GM18511 (cell line): ENCODE measurements around the gene KCNH5.

ENCODE experiments used
- ATAC-seq: cut with Tn5 transposase; IDR thresholded peaks from one replicate; pipeline ENCODE4 v1.9.1; 2021; ENCODE audit warnings: mild to moderate bottlenecking, moderate library complexity; ENCODE audit not compliant: unreplicated experiment

The KCNH5 gene

DNA sequence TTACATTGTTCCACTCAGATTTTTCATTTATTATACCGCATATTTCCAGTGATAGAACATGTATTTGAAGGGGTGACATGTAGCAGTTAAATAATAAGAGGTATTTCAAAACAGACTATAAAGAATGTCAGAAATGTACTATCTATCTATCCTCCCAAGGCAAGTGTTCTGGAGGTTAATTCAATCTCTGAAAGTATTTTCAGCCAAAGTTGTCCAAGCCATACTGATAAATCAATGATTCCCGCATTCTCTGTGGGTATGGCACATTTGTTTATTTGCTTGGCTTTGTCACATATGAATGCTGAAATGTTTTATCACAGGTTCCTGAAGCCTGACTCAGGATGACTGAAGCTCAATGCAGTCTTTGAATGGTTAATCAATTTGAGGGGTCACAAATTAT, 35.8 kb downstream of the KCNH5 start:
- no peak for ATAC-seq

DNA sequence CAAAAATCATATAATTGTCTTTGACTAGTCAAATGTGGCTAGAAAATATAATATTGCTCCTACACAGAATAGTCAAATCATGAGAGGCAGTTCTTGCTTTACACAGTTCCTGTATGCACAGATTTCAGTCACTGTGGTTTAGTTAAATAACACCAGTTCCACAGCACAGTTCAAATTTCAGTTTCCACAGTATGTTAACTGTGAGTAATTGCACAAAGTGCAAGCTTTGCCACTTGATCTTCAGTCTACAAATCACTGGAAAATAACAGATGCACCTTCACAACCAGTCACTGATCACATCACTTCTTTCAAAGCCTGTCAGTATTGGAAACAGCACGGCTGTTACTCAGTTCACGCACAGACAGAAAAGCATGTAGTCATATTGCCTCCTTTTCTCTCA, 38.7 kb downstream of the KCNH5 start:
- ATAC-seq = no peak

DNA sequence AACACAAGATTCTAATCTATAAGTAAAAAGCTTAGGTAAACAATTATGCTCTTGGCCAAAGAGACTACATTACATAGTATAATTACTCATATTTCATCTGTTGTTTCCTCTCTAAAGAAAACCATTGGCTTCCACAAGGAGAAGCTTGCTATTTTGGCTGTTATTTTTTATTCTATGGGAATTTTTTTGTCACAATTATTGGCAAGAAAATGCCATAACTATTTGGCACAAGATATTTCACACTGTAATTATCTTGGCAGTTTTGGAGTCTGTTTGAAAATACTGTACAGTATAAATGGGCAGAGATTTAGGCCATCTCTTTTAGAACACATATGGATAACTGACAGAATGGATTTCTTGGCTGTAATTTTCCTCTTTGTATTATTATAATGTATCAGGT, 51.2 kb downstream of the KCNH5 start:
- no peak for ATAC-seq

DNA sequence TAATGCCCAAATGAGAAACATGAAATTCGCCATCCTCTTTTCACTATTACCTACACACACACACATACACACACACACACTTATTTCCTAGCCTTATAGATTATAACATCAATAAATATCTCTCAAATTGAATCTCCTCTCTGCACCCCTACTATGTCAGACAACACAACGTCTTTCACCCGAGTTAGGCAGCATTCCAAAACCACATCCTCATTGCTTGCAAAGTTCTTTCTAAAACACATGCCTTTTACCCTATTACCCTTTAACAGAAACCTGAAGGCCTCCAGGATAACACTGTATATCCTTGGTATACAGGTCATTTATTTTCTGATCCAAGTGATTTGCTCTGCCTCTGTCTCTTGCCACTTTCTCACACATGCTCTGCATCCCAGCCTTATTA, 56.3 kb downstream of the KCNH5 start:
- no peak for ATAC-seq

DNA sequence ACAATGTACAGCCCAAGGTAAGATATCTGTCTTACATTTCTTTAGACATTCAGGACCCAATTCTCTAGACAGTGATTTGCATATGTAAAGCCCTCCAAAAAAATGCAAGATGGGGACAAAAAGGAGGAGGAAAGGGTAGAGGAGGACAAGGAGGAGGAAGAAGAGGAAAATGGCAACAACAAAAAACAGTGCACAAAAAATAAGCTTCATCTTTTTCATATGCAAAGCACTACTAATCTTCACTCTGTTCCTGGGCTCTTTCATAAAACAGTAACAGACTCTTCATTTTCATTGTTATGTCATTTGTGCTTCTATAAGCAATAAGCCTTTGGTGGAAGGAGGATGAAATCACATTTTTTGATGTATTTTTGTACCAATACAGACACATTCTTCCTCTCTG, 61.4 kb downstream of the KCNH5 start:
- ATAC-seq = no peak

DNA sequence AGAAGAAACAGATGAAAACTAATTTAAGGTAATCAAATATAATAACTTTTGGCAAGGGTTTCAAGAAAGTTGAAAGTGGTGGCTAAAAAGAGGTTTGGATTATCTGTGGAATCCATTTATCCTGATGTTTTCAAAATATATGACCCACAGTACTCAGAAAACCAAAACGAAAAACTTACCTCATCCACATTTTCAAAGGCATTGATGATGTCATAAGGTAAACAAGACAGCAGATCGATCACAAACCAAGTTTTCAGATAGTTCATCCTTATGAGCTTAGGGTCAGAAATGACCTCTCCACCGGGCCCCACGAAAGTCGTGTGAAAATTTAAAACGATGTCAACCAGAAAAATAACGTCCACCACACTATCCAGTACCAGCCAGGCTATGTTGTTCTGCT, 64.6 kb downstream of the KCNH5 start:
- ATAC-seq = no peak

DNA sequence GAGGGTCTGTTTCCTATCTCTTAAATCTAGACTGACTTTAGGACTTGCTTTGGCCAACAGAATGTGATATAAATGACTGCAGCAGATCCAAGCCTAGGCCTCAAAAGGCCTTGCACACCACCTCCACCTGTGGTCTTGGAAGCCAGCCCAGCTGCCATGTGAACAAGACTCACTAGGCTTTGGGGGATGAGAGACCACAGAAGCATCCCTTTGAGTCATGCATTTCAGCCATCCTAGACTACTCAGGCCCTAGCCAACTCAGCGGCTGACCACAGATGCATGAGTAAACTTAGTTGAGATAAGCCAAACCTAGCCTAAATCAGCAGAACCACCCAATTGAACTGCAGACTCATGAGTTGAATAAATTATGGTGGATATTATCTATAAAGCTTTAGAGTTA, 87.7 kb downstream of the KCNH5 start:
- no peak for ATAC-seq

DNA sequence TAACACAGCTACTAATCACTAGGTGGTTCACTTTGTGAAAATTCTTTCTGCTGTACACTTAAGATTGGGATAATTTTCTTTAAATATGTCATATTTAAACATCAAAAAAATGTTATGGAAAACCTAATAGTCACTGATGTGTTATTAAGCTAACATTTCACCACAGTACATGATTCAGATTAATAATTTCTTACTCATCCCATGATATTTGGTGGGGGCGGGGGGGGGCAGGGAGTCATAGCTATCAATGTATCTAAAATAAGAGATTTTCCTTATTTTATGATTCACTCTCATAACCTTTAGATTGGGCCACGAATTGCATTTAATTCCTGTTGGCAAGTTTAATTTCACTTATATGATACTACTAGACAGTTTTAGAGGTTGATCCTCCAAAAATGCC, 88.8 kb downstream of the KCNH5 start:
- ATAC-seq = no peak

DNA sequence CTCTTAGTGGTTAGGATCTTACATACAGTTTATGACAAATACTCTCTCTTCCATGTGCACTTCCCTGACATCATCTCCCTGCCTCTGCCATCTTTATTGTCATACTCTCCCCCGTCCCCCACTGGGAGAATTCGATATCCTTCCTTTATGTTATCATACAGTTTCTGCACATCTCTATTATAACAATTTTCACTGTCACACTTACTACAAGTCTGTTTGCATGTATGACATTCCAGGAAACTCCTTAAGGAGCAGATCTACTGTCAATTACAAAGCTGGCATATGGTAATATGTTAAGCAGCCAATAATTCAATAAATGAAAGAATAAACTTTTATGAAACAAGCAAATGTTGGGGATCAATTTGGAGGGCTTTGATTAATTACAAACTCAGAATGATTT, 91.1 kb downstream of the KCNH5 start:
- ATAC-seq = no peak

DNA sequence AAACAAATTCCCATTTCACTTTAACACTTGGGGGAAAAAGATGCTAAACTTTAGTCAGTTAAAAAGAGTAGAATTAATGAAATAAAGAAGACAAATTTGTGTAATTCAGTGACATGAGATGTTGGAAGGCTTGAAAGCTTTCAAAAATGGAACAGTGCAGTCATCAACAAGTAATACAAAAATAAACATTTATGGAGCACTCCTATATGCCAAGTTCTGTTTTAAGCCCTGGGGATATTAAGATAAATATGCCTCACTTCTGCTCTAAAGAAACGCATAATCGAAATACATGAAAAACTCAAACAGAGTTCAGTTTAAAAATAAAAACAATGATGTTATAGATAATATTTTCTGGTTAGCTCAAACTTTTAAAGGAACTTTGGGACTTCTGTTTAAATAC, 93.0 kb downstream of the KCNH5 start:
- ATAC-seq = no peak

DNA sequence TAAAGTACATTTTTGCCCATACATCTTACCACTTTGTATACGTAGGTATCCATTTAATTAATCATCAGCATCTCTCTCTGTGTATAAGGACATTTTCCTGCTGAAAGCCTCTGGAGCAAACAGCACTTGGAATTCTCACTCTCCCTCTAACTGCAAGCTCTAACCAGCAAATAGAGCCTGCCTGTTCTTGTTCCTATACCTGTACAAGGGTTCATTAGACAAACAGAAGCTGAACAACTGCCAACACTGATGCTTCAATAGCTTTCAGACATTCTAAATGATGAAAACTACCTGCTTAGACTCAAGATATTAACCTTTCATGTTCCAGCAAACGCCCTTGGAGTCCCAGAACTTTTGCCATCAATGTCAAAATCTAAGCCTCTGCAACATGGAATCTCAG, 98.0 kb downstream of the KCNH5 start:
- no peak for ATAC-seq

DNA sequence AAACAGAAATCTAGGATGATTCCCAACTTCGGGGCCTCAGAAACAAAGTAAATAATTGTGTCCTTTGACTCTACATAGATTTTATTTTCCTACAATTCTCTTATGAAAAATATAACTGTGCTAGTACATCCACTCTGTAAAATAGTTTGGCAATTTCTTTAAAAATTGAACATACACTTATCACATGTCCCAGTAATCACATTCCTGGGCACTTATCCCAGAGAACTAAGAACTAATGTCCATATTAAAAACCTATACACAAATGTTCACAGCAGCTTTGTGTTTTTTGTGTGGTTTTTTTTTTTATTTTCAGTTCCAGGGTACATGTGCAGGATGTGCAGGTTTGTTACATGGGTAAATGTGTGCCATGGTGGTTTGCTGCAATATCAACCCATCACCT, 99.0 kb downstream of the KCNH5 start:
- ATAC-seq = no peak

DNA sequence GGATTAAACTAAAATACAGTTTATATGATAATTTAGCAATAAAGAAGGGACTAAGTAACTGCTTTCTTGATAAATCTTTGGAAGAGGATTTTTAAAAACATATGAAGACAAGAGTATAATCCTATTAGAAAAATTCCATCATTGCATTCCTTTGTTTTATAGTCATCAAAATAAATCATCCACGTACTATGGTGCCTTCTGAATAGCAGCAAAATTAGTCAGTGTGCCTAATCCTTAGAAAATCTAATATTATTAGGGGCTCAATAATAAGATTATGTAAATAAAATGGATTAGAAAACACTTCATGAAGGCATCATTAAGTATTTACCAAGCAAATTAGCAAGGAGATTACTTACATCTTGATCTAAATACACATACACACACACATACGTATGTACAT, 102.1 kb downstream of the KCNH5 start:
- no peak for ATAC-seq

DNA sequence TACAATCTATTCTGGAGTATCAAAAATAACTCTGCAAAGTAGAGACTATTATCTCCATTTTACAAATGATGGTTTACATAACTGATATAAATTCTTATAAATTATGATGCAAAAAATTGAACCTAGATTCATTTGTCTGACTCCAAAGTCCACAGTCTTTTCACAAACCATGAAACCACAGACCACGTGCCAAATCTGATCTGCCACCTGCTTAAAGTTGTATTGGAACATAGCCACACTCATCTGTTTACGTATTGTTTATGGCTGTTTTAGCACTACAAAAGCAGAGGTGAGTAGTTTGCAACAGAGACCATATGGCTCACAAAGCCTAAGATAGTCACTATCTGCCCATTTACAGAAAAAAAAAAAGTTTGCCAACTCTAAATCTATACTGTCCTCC, 105.3 kb downstream of the KCNH5 start:
- ATAC-seq = no peak

DNA sequence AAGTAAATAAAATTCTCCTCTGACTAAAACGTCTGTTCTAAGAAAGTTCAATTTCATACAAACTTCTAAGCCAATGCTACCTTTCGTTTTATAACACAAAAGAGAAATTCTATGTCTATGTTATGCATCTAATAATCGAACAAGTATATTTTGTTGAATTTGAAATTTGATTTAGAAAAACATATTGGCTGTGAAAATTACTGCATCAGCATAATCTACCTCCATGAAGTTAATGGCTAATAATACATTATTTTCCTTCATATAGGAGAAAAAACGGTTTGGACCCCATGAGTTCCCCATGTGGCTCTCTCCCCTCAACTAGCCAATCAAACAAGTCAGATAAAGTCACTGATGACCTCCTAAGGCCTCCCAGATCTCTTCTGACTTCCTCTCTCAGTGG, 106.5 kb downstream of the KCNH5 start:
- ATAC-seq = no peak

DNA sequence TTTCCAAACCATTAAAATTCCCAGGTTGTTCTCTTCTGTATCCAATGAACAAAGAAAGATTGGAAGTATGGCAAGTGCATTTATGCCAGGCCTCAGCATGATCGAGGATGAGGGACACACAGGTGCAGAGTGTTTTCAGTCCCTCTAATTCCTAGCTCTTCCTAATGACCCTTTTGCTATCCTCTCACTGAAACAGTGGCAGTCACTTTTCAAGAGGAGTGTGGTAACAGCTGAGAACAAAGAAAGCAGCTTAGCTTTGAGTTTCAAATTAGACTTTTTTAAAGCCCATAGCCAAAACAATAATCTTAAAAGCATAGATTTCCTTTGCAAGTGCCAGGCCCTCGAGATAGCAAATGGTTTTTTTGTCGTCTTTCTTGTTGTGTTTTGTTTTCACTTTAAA, 110.8 kb downstream of the KCNH5 start:
- no peak for ATAC-seq

DNA sequence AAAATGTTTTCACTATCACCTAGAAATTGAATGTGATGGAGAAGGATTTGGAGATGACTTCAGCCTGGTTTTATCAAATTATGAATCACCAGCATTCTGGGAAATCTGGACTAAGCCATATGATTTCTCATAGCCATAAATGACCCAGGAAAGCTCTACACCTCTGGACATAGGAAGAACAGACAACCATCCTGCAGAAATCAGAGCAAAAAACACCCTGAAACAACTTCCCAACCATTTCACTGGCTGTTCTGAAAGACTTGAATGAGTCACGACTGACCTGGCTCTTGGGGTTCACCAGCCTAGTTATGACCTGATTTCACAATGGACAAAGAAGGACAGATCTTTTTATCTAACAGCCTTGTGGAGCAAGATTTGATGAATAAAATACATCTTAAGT, 123.8 kb downstream of the KCNH5 start:
- ATAC-seq = no peak

DNA sequence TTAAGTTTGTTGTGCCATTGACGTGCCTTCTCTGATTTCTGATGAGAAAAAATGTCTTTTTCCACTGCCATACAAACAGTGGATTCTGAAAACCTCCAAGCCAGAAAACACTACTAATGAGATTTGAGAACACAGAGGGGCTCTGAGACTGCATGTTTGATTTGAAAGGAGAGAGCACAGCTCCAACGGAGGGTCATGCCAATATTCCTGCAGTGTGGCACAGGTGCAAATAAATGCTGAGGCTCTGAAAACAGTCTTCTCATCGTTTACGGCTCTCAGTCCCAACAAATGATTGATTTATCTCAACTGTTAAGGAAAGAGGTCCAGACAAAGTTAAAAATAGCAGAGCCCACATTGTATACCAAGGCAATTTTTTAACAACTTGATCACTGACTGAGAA, 128.7 kb downstream of the KCNH5 start:
- no peak for ATAC-seq

DNA sequence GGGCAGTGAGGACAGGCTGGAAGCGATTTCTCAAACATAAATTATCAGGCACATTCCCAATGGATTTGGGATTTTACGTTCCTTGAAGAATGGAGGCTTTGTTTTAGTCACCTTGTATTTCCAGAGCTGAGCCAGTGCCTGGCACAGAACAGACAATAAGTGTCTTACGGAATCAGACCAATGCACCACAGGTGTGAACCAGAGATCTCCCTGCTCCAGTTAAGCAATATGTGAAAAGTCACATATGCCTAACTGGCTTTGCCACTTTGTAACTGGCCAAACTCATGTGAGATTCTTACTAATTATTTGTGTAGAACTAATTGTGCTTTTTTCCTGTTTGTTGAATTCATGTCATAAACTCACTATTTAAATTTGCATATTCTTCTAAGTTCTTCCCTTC, 130.4 kb downstream of the KCNH5 start:
- ATAC-seq = no peak

DNA sequence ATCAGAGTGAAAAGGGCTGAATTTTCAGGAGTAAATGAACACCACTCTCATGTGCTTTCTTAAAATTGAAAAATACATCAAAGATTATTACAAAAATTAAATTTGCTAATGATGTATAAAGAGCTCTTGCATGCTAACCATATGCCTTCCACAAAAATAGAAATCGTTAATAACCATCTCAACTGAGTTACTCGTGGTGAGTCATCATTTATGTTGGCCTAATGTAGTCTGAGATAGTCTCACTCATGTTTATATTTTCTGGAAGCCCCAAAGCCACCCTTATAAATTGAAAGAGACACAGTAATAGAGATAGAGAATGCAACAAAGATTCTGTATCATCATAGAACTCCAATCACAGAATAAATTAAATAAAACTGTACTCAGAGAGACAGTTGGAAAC, 131.2 kb downstream of the KCNH5 start:
- no peak for ATAC-seq

DNA sequence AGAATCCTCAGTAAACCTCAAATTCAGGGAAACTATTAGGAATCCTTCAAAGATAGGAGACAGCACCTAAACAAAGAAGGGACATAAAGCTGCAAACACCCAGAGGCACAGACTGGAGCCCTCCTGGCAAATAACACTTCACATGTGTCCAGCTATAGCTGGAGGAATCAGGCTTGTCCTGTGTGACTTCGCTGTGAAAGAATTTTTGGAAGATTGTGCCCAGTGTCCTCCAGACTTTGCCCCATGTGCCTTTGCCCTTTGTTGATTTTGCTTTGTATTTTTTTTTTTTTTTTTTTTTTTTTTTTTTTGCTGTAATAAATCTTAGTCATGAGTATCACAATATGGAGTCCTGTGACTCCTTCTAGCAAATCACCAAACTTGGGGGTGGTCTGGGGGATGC, 136.8 kb downstream of the KCNH5 start:
- ATAC-seq = no peak

DNA sequence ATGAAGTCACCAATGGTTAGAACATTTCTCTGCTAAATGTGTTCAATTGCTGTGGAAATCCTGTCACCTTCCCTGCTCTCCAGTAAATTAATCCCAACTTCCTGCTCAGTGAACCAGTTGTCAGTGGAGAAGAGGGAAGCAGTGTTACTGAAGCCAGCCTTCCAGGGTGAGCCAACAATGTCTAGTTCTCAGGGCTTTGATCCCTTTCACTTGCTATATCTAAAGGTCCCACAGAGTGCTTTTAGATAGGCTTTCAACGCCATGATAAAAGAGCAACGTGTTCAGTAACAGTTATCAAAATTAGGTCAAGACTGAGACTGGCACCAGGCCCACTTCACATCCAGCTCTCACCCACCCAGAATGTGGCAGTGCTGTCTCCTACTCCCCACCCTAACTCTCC, 139.7 kb downstream of the KCNH5 start:
- ATAC-seq = no peak

DNA sequence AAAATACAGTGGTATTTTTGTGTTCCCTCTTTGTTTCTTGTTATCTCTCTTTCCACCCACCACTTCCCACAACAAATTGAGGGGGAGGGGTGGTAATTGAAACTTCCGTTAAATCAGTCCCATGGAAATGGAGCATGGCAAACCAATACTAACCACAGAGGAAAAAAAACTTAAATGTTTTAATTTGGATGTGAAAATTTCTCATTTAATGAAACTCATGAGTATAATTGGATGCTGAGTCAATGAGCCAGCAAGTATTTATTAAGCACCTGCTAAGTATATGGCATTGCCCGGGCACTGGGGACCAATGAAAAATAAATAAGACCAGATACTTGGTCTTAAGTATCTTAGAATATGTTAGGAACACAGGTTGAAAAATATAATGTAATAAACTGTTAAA, 147.5 kb downstream of the KCNH5 start:
- no peak for ATAC-seq

DNA sequence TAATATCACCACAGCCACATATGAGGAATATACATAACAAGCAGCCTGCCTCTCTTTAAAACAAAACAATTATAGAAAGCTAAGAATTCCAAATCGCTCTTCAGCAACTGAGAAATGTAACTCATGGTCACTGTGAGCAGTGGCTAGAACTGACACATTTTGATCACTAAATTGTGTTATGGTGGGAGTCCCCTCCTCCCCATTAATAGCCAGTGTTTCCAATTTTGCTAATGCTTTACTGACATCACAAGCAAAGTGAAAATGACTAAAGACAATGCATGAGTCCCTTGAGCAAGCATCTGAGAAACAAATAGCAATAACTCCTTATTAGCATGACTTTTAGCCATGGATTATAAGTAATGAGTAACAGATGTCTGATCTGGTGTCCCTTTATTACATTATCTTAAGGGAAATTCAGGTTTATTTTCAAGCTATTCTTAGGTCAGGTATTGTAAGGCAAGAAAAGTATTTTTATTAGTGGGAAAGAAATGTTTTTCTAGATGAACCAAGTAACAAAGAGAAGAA, 148.3 kb downstream of the KCNH5 start:
- no peak for ATAC-seq
